ENCODE results near the gene FAM89A. TPM values are rescaled to one million over a fixed set of nuclear protein-coding genes. Genes with fewer than 3 reads are reported as not detected.
"Not testable (repeated sequence)": the region's sequence is repeated elsewhere in the genome, so short reads cannot be mapped to it uniquely, and the experiment has no call there.

Gene FAM89A
- total RNA-seq, 3 donors from 2014 or later (not counting 1 experiment from before 2014, with no cell fraction given), result 1.4 to 2.5 (median 2.0) TPM

GRCh38 chr1:231013391-231014015 lies 26.6 kb downstream of the FAM89A start:
- TF ChIP-seq CTCF (IDR thresholded peaks at IDR 0.05), result no peak
- Mint-ChIP-seq H3K36me3 (no peaks in the 10 kb centered on the region), H3K9me3 (no peaks in the 10 kb centered on the region), H3K27me3 (ENCODE audit: low read depth in 2 of 2) (no peaks in the 10 kb centered on the region), H3K4me3 (no peak overlapping the region), H3K4me1 (no peaks in the 10 kb centered on the region), H3K27ac (no peak overlapping the region)
- Histone ChIP-seq H3K4me1 (ENCODE audit: control insufficient read depth, insufficient read depth, low read length) (no peaks in the 10 kb centered on the region), H3K9me3 (ENCODE audit: control insufficient read depth, insufficient read depth, low read length) (no peaks in the 10 kb centered on the region), H3K27ac (ENCODE audit: low read length) (no peak overlapping the region), H3K27me3 (ENCODE audit: control insufficient read depth, insufficient read depth, low read length) (no peaks in the 10 kb centered on the region), H3K4me3 (ENCODE audit: low read length) (no peak overlapping the region), H3K36me3 (ENCODE audit: control insufficient read depth, insufficient read depth, low read length) (no peaks in the 10 kb centered on the region)
- ATAC-seq, result no peak
- DNase-seq, result no peak
- intact Hi-C loops (cut with micrococcal nuclease), result no loop called here
- WGBS (ENCODE audit: insufficient coverage), result 92% methylated on average over 3 of the region's 3 CpGs

- TF ChIP-seq CTCF (IDR thresholded peaks at IDR 0.05), result no peak
- no peaks in the 10 kb centered on the region for H3K27me3 Mint-ChIP-seq (ENCODE audit: low read depth in 2 of 2)
- WGBS (ENCODE audit: insufficient coverage), result 91% methylated on average over 5 of the region's 5 CpGs
- H3K9me3 Mint-ChIP-seq, result no peaks in the 10 kb centered on the region
- no peak for ATAC-seq
- H3K27ac Mint-ChIP-seq, result no peak overlapping the region
- no peaks in the 10 kb centered on the region for H3K4me1 ChIP-seq (ENCODE audit: control insufficient read depth, insufficient read depth, low read length)
- H3K4me3 ChIP-seq (ENCODE audit: low read length), result no peak overlapping the region
- intact Hi-C loops (cut with micrococcal nuclease), result no loop called here
- no peaks in the 10 kb centered on the region for H3K36me3 ChIP-seq (ENCODE audit: control insufficient read depth, insufficient read depth, low read length)
- no peaks in the 10 kb centered on the region for H3K4me1 Mint-ChIP-seq
- DNase-seq, result no peak
- no peaks in the 10 kb centered on the region for H3K9me3 ChIP-seq (ENCODE audit: control insufficient read depth, insufficient read depth, low read length)
- H3K36me3 Mint-ChIP-seq, result no peaks in the 10 kb centered on the region
- H3K27ac ChIP-seq (ENCODE audit: low read length), result no peak overlapping the region
- no peaks in the 10 kb centered on the region for H3K27me3 ChIP-seq (ENCODE audit: control insufficient read depth, insufficient read depth, low read length)
- no peak overlapping the region for H3K4me3 Mint-ChIP-seq
Measured at GRCh38 chr1:231011963-231012362, 28.1 kb downstream of the FAM89A start.

- intact Hi-C loops (cut with micrococcal nuclease), result no loop called here
- peak in 1 of 3 donors; percentile 44 for ATAC-seq
- H3K27ac Mint-ChIP-seq, result no peak overlapping the region
Measured at GRCh38 chr1:231011360-231011759, 28.7 kb downstream of the FAM89A start.

GRCh38 chr1:231007535-231007934 lies 32.5 kb downstream of the FAM89A start:
- H3K4me3 Mint-ChIP-seq; H3K4me3 ChIP-seq (ENCODE audit: low read length); H3K4me1 ChIP-seq (ENCODE audit: control insufficient read depth, insufficient read depth, low read length); H3K4me1 Mint-ChIP-seq; DNase-seq; H3K36me3 ChIP-seq (ENCODE audit: control insufficient read depth, insufficient read depth, low read length); H3K27ac Mint-ChIP-seq; H3K27me3 ChIP-seq (ENCODE audit: control insufficient read depth, insufficient read depth, low read length); ATAC-seq; H3K27ac ChIP-seq (ENCODE audit: low read length); H3K9me3 ChIP-seq (ENCODE audit: control insufficient read depth, insufficient read depth, low read length); H3K27me3 Mint-ChIP-seq (ENCODE audit: low read depth in 2 of 2); intact Hi-C loops (cut with micrococcal nuclease): not testable (repeated sequence)
- WGBS (ENCODE audit: insufficient coverage), result 29% methylated on average over 1 of the region's 1 CpG
- Mint-ChIP-seq H3K36me3 (peaks cover 35% of the 10 kb centered on the region), H3K9me3 (peaks cover 8 to 21% of the 10 kb centered on the region in 2 donors)

More at GRCh38 chr1:231011360-231011759, 28.7 kb downstream of the FAM89A start:
- peaks cover 3% of the 10 kb centered on the region for H3K36me3 Mint-ChIP-seq
- no peak for TF ChIP-seq CTCF (IDR thresholded peaks at IDR 0.05)
- Histone ChIP-seq H3K36me3 (ENCODE audit: control insufficient read depth, insufficient read depth, low read length) (no peaks in the 10 kb centered on the region), H3K27ac (ENCODE audit: low read length) (no peak overlapping the region), H3K9me3 (ENCODE audit: control insufficient read depth, insufficient read depth, low read length) (no peaks in the 10 kb centered on the region), H3K27me3 (ENCODE audit: control insufficient read depth, insufficient read depth, low read length) (no peaks in the 10 kb centered on the region), H3K4me1 (ENCODE audit: control insufficient read depth, insufficient read depth, low read length) (no peaks in the 10 kb centered on the region), H3K4me3 (ENCODE audit: low read length) (no peak overlapping the region)
- no peaks in the 10 kb centered on the region for H3K9me3 Mint-ChIP-seq
- 95% methylated on average over 2 of the region's 2 CpGs for WGBS (ENCODE audit: insufficient coverage)
- H3K4me1 Mint-ChIP-seq, result no peaks in the 10 kb centered on the region
- no peak overlapping the region for H3K4me3 Mint-ChIP-seq
- H3K27me3 Mint-ChIP-seq (ENCODE audit: low read depth in 2 of 2), result no peaks in the 10 kb centered on the region
- no peak for DNase-seq
